Measurements from ENCODE around the gene SAMMSON. TPM values are rescaled to one million over a fixed set of nuclear protein-coding genes. Genes with fewer than 3 reads are reported as not detected.
A peak's percentile ranks its signal among the peaks of the same experiment; 100 is the strongest.

The SAMMSON gene
- total and polyA plus RNA-seq, 2 experiments from 2014 or later: not detected

- no peaks in the 10 kb centered on the region for H3F3A ChIP-seq (replicated peaks; ENCODE audit: low read depth)
- no peaks in the 10 kb centered on the region for H3K27me3 ChIP-seq (ENCODE audit: insufficient read depth)
- H3K36me3 Mint-ChIP-seq (ENCODE audit: low read depth): no peaks in the 10 kb centered on the region
- H3K79me2 ChIP-seq (replicated peaks; ENCODE audit: insufficient read depth): no peaks in the 10 kb centered on the region
- DNase-seq (ENCODE audit: low spot score) (peak; percentile 61), ATAC-seq (no peak)
- H3K27ac Mint-ChIP-seq: no peak overlapping the region
- H3K36me3 ChIP-seq (ENCODE audit: insufficient read depth): no peaks in the 10 kb centered on the region
- TF ChIP-seq NANOG (IDR thresholded peaks at IDR 0.05; ENCODE audit: borderline replicate concordance) (no peak), CTCF (conservative IDR thresholded peaks at IDR 0.05; ENCODE audit: low read depth in 2 of 2) (peak; percentile 63 to 88)
- no peaks in the 10 kb centered on the region for H4K20me1 ChIP-seq (replicated peaks; ENCODE audit: insufficient read depth)
- H3K27ac ChIP-seq (ENCODE audit: low read depth): no peak overlapping the region
- H3K9me3 Mint-ChIP-seq: no peaks in the 10 kb centered on the region; the same call in 2 of the 3 replicates
- H3K4me3 Mint-ChIP-seq: no peak overlapping the region
- no peak overlapping the region for H3K4me3 ChIP-seq
- peaks cover 2% of the 10 kb centered on the region; the same call in 2 of the 3 replicates for H3K4me1 Mint-ChIP-seq
- H2AFZ ChIP-seq: no peak overlapping the region
- no peaks in the 10 kb centered on the region for H3K27me3 Mint-ChIP-seq (ENCODE audit: insufficient read depth, low read depth, poor library complexity)
- no peak overlapping the region for H3K4me2 ChIP-seq
- H3K9me2 ChIP-seq (ENCODE audit: insufficient read depth): peaks cover 5% of the 10 kb centered on the region; the same call in 1 of the 2 replicates
- peaks cover 5% of the 10 kb centered on the region for H3K4me1 ChIP-seq (ENCODE audit: insufficient read depth)
Measured at GRCh38 chr3:70090322-70090913, 90.9 kb downstream of the SAMMSON start.

- H3K27me3 Mint-ChIP-seq (ENCODE audit: insufficient read depth, low read depth, poor library complexity): no peaks in the 10 kb centered on the region
- no peak for ATAC-seq
- H4K20me1 ChIP-seq (replicated peaks; ENCODE audit: insufficient read depth): no peaks in the 10 kb centered on the region
- H3K9me2 ChIP-seq (ENCODE audit: insufficient read depth): no peaks in the 10 kb centered on the region
- no peaks in the 10 kb centered on the region; the same call in 2 of the 3 replicates for H3K4me1 Mint-ChIP-seq
- H3K4me3 ChIP-seq: no peak overlapping the region
- H3K4me1 ChIP-seq (ENCODE audit: insufficient read depth): no peaks in the 10 kb centered on the region
- no peak overlapping the region for H2AFZ ChIP-seq
- H3K4me2 ChIP-seq: no peak overlapping the region
- no peak overlapping the region for H3K27ac ChIP-seq (ENCODE audit: low read depth)
- H3K27ac Mint-ChIP-seq: no peak overlapping the region
- H3K79me2 ChIP-seq (replicated peaks; ENCODE audit: insufficient read depth): no peaks in the 10 kb centered on the region
- H3K9me3 Mint-ChIP-seq: no peaks in the 10 kb centered on the region; the same call in 2 of the 3 replicates
- H3K36me3 Mint-ChIP-seq (ENCODE audit: low read depth): no peaks in the 10 kb centered on the region
- H3K4me3 Mint-ChIP-seq: no peak overlapping the region
- DNase-seq (ENCODE audit: low spot score): no peak
- H3F3A ChIP-seq (replicated peaks; ENCODE audit: low read depth): no peaks in the 10 kb centered on the region
- no peaks in the 10 kb centered on the region for H3K36me3 ChIP-seq (ENCODE audit: insufficient read depth)
- no peaks in the 10 kb centered on the region for H3K27me3 ChIP-seq (ENCODE audit: insufficient read depth)
- TF ChIP-seq JUNB (IDR thresholded peaks at IDR 0.05; ENCODE audit: unreplicated experiment) (no peak), EZH2phosphoT487 (IDR thresholded peaks at IDR 0.05; ENCODE audit: unreplicated experiment) (no peak), POLR2AphosphoS5 (IDR thresholded peaks at IDR 0.05; ENCODE audit: low read depth) (no peak), CTCF (conservative IDR thresholded peaks at IDR 0.05; ENCODE audit: low read depth in 2 of 2) (no peak), EZH2 (IDR thresholded peaks at IDR 0.05; ENCODE audit: low read depth, unreplicated experiment) (no peak), ZNF114 (CRISPR knock-in tag; IDR thresholded peaks at IDR 0.05) (no peak), ZNF331 (CRISPR knock-in tag; IDR thresholded peaks at IDR 0.05; ENCODE audit: low read depth) (no peak), STAT1 (IDR thresholded peaks at IDR 0.05; ENCODE audit: unreplicated experiment) (no peak), CREB1 (CRISPR knock-in tag; IDR thresholded peaks at IDR 0.05; ENCODE audit: low read depth) (no peak), ETS1 (IDR thresholded peaks at IDR 0.05) (no peak), REST (IDR thresholded peaks at IDR 0.05; ENCODE audit: unreplicated experiment) (no peak)
Measured at GRCh38 chr3:70094197-70094596, 94.7 kb downstream of the SAMMSON start.

Data from GM23338 (cell line).